BE2C (cell line): ENCODE measurements around the gene MSANTD2.

Experiments used
- DNase-seq: peaks from one replicate; pipeline ENCODE4 v3.0.0-alpha.2; 2020
- H3K27me3 ChIP-seq: fragments of 250-450 bp; sonication (Bioruptor Pico); 2 replicates; pipeline ENCODE4 v1.5.1; 2020; ENCODE audit warnings: mild to moderate bottlenecking
- H3K36me3 ChIP-seq: fragments of 250-450 bp; sonication (Bioruptor Pico); 2 replicates; pipeline ENCODE4 v1.5.1; 2020; ENCODE audit warnings: mild to moderate bottlenecking
- H3K4me1 ChIP-seq: fragments of 250-450 bp; sonication (Bioruptor Pico); 2 replicates; pipeline ENCODE4 v1.5.1; 2020
- H3K4me3 ChIP-seq: 2 replicates; pipeline ENCODE4 v1.5.1; 2011; ENCODE audit warnings: low read depth, low read length
- H3K9me3 ChIP-seq: fragments of 250-450 bp; sonication (Bioruptor Pico); 2 replicates; pipeline ENCODE4 v1.5.1; 2020
- CTCF ChIP-seq: IDR thresholded peaks from 2 replicates; pipeline ENCODE4 v1.5.1; 2012; ENCODE audit warnings: mild to moderate bottlenecking, low read depth, low read length

MSANTD2 gene

GRCh38 chr11:124811399-124812125 lies 11.4 kb upstream of the MSANTD2 start:
- H3K4me3 ChIP-seq: no peak overlapping the region
- peaks cover 23% of the 10 kb centered on the region for H3K27me3 ChIP-seq
- no peaks in the 10 kb centered on the region for H3K9me3 ChIP-seq
- no peaks in the 10 kb centered on the region for H3K4me1 ChIP-seq
- H3K36me3 ChIP-seq: no peaks in the 10 kb centered on the region
- DNase-seq: no peak
- TF ChIP-seq CTCF: no peak

DNA sequence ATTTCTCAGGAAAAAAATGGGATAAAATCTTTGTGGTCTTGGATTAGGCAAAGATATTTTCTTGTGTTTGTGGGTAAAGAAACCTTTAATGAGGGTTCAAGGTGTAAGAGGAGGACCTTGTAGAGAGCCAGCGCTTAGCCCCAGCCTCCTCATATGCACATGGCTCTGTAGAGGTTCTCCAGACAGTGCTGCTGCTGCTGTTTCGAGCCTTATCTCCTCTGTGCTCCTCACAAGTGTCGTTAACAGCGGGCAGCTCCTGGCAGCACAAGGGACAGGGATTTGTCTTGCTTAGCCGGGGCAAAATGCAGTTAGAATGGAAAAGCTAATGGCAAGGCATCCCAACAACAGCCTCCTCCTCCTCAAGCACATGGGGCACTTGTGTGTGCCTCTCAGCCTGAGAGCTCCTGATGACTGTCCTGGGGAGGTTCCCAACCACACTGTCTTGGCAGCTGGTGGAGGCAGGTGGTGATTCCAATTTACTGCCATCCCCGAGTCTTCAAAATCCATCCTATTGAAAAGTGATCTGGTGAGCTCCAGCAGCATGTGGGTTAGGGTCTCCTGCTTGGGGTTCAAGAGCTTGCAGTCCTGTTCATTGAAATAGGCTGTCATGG lies 7.6 kb upstream of the MSANTD2 start:
- DNase-seq: no peak

DNA sequence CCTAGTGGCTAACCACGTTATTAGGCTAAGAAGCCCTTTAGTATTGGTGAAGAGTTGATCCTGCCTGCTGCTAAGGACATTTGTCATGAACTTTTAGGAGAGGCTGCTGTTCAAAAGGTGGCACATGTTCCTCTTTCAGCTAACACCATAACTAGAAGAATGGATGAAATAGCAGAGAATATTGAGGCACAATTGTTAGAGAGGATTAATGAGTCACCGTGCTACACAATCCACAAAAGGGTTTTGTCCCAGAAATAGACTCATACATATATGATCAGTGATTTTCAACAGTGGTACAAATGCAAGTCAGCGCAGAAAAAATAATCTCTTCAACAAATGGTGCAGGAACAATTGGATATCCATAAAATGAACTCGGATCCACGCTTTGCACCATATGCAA lies 7.0 kb upstream of the MSANTD2 start:
- Histone ChIP-seq H3K4me3 (no peak overlapping the region), H3K9me3 (no peaks in the 10 kb centered on the region), H3K27me3 (peaks cover 25% of the 10 kb centered on the region), H3K4me1 (no peaks in the 10 kb centered on the region), H3K36me3 (no peaks in the 10 kb centered on the region)
- no peak for TF ChIP-seq CTCF
- DNase-seq: no peak

More for the DNA sequence above, 7.6 kb upstream of the MSANTD2 start:
- Histone ChIP-seq H3K27me3 (peaks cover 22% of the 10 kb centered on the region), H3K36me3 (no peaks in the 10 kb centered on the region), H3K4me3 (no peak overlapping the region), H3K9me3 (no peaks in the 10 kb centered on the region), H3K4me1 (no peaks in the 10 kb centered on the region)
- no peak for TF ChIP-seq CTCF

DNA sequence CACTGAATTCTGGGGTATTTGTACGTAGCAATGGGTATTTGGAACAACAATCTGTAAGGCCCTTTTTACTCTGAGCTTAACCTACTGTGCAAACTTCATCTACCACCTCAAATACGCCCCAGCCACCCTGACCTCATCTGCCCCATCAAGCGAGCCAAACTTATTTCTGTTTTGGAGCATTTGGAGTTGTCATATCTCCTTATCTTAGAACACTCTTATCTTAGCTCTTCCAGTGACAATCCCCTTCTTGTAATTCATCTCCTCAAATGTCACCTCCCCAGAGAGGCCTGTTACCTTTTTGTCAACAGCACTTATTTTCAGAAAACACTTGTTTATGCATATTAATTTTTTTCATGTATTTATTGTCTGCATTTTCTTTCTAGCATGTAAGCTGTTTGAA lies 4.7 kb upstream of the MSANTD2 start:
- no peak for TF ChIP-seq CTCF
- Histone ChIP-seq H3K9me3 (no peaks in the 10 kb centered on the region), H3K4me3 (no peak overlapping the region), H3K27me3 (peaks cover 16% of the 10 kb centered on the region), H3K36me3 (no peaks in the 10 kb centered on the region), H3K4me1 (no peaks in the 10 kb centered on the region)
- DNase-seq: no peak

DNA sequence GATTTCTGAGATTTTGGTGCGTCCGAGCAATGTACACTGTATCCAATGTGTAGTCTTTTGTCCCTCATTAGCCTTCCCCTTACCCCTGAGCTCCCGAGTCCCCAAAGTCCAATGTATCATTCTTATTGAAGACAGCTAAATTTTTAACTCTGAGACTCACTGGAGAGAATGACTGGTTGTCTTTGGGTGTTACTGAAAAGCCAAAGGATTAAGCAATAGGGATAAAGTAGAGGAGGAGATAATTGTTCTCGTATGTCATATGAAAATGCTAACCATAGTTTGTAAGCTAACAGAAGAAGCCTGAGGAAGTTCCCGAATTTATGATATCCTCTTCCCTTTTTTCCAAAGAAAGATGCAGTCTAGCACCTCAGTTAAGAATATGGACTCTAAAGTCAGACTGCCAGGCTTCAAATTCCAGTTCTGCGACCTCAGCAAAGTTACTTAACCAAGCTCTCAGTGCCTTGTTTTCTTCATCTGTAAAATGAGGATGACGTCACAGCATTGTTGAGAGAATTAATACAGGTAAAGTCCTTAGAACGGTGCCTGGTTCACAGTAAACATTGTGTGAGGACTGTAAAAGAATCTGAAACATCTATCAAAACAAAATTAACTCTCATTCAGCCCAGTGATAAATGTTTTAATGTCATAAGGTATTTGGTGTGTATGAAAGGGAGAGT lies 1.6 kb upstream of the MSANTD2 start:
- Histone ChIP-seq H3K36me3 (no peaks in the 10 kb centered on the region), H3K4me1 (no peaks in the 10 kb centered on the region), H3K9me3 (no peaks in the 10 kb centered on the region), H3K4me3 (no peak overlapping the region), H3K27me3 (peaks cover 8% of the 10 kb centered on the region)
- DNase-seq: no peak
- no peak for TF ChIP-seq CTCF

DNA sequence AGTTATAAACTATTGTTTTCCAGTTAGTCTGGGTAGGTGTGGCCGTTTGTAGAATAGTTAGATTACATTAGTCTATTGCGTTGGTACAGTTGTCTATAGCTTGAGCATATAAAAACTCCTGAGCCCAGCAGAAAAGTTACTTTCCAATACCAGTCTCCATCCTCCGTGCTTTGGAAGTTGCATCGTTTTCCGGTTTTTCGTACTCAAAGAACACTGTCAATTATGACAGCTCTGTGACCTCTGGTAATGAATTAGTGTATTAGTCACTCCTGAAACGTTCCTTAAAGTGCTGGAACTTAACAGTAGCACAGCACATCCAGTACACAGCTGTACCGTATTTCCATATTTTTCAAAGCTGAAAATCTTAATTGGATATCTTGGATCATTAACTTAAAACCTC lies 808 bp upstream of the MSANTD2 start:
- Histone ChIP-seq H3K9me3 (no peaks in the 10 kb centered on the region), H3K36me3 (no peaks in the 10 kb centered on the region), H3K4me3 (peak overlapping the region; percentile 82), H3K4me1 (no peaks in the 10 kb centered on the region), H3K27me3 (peaks cover 8% of the 10 kb centered on the region)
- DNase-seq: no peak
- TF ChIP-seq CTCF: no peak
